IMR-90 (cell line): ENCODE measurements around the gene MYO10. TPM values are rescaled to one million over a fixed set of nuclear protein-coding genes. Genes with fewer than 3 reads are reported as not detected.

Experiments used
- ATAC-seq: fragments of 200-7000 bp; cut with Tn5 transposase; 2 replicates; pipeline ENCODE4 v1.9.1; 2020; ENCODE audit warnings: low read depth, mild to moderate bottlenecking, moderate library complexity
- BruUV-seq: library from RNA; stranded (reverse); fragments of 400-500 nt; replicated peaks from 2 replicates; lab custom pipeline; 2021; lab: Mats Ljungman, UMichigan
- CTCF ChIA-PET: fragments of 300-600 bp; formaldehyde crosslinking; extraction: SDS; loops from one replicate; lab custom pipeline; 2021; ENCODE audit warnings: antibody characterized with exemption; lab: Yijun Ruan, JAX
- POLR2A ChIA-PET: fragments of 300-600 bp; sonication (Branson Sonifier 250); formaldehyde crosslinking; loops from one replicate; lab custom pipeline; 2022; ENCODE audit warnings: antibody characterized with exemption; ENCODE audit not compliant: unreplicated experiment; lab: Charles Lee
- DNase-seq: peaks from one replicate; pipeline ENCODE4 v3.0.0; 2013
- H2AFZ ChIP-seq: replicated peaks from 2 replicates; pipeline ENCODE3; 2013; ENCODE audit warnings: low read length, mild to moderate bottlenecking; ENCODE audit not compliant: poor library complexity
- H2AK5ac ChIP-seq: 2 replicates; pipeline ENCODE4 v1.6.1; 2013; ENCODE audit warnings: low read depth, low read length, inconsistent platforms
- H2AK9ac ChIP-seq: replicated peaks from 2 replicates; pipeline ENCODE3; 2013; ENCODE audit warnings: mild to moderate bottlenecking, low read depth, low read length, moderate library complexity; ENCODE audit not compliant: poor library complexity
- H2BK120ac ChIP-seq: 2 replicates; pipeline ENCODE4 v1.6.1; 2013; ENCODE audit warnings: low read depth, low read length, inconsistent platforms
- H2BK15ac ChIP-seq: 3 replicates; pipeline ENCODE4 v1.6.1; 2013; ENCODE audit warnings: low read depth, low read length, inconsistent platforms
- H2BK20ac ChIP-seq: 2 replicates; pipeline ENCODE4 v1.6.1; 2013; ENCODE audit warnings: low read depth, mild to moderate bottlenecking, inconsistent platforms, low read length, moderate library complexity
- H2BK5ac ChIP-seq: 2 replicates; pipeline ENCODE4 v1.6.1; 2013; ENCODE audit warnings: mild to moderate bottlenecking, low read depth, low read length, inconsistent platforms; ENCODE audit not compliant: poor library complexity, severe bottlenecking
- H3K14ac ChIP-seq: replicated peaks from 2 replicates; pipeline ENCODE4 v1.6.1; 2013; ENCODE audit warnings: low read depth, low read length, inconsistent platforms
- H3K18ac ChIP-seq: 2 replicates; pipeline ENCODE4 v1.6.1; 2013; ENCODE audit warnings: low read depth, low read length, control low read depth
- H3K23ac ChIP-seq: 2 replicates; pipeline ENCODE4 v1.6.1; 2013; ENCODE audit warnings: low read depth, low read length, inconsistent platforms
- H3K27ac ChIP-seq: 2 replicates; pipeline ENCODE4 v1.5.1; 2013; ENCODE audit warnings: mild to moderate bottlenecking, control low read depth, low read length; ENCODE audit not compliant: insufficient read depth
- H3K27me3 ChIP-seq: 2 replicates; pipeline ENCODE4 v1.6.1; 2013; ENCODE audit warnings: low read length; ENCODE audit not compliant: control insufficient read depth, insufficient read depth
- H3K36me3 ChIP-seq: 2 replicates; pipeline ENCODE4 v1.6.1; 2013; ENCODE audit warnings: low read length, mixed read lengths; ENCODE audit not compliant: control insufficient read depth, insufficient read depth
- H3K4ac ChIP-seq: 2 replicates; pipeline ENCODE4 v1.6.1; 2013; ENCODE audit warnings: low read depth, low read length, inconsistent platforms
- H3K4me1 ChIP-seq: 2 replicates; pipeline ENCODE4 v1.6.1; 2013; ENCODE audit warnings: low read length, mixed read lengths; ENCODE audit not compliant: control insufficient read depth, insufficient read depth
- H3K4me2 ChIP-seq: 2 replicates; pipeline ENCODE4 v1.6.1; 2013; ENCODE audit warnings: low read depth, mild to moderate bottlenecking, control low read depth, low read length, moderate library complexity
- H3K4me3 ChIP-seq: 2 replicates; pipeline ENCODE4 v1.5.1; 2013; ENCODE audit warnings: low read depth, mild to moderate bottlenecking, control low read depth, low read length, moderate library complexity; ENCODE audit not compliant: insufficient read depth
- H3K56ac ChIP-seq: 2 replicates; pipeline ENCODE4 v1.6.1; 2013; ENCODE audit warnings: low read length, inconsistent platforms; ENCODE audit not compliant: insufficient read depth; ENCODE audit errors: extremely low read depth
- H3K79me1 ChIP-seq, 2 experiments: 2 replicates each; pipeline ENCODE4 v1.6.1; 2013; ENCODE audit warnings: low read length in 2 of 2, inconsistent platforms in 1 of 2, low read depth in 1 of 2
- H3K9ac ChIP-seq: 2 replicates; pipeline ENCODE4 v1.6.1; 2013; ENCODE audit warnings: low read depth, low read length, control low read depth
- H3K9me1 ChIP-seq: 2 replicates; pipeline ENCODE4 v1.6.1; 2013; ENCODE audit warnings: low read length, inconsistent platforms; ENCODE audit not compliant: insufficient read depth
- H3K9me3 ChIP-seq: 2 replicates; pipeline ENCODE4 v1.6.1; 2013; ENCODE audit warnings: low read length; ENCODE audit not compliant: control insufficient read depth, insufficient read depth
- H4K20me1 ChIP-seq: 2 replicates; pipeline ENCODE4 v1.6.1; 2013; ENCODE audit warnings: low read length, inconsistent platforms; ENCODE audit not compliant: insufficient read depth
- H4K5ac ChIP-seq: 2 replicates; pipeline ENCODE4 v1.6.1; 2013; ENCODE audit warnings: mild to moderate bottlenecking, low read depth, low read length, control low read depth
- H4K8ac ChIP-seq, 2 experiments: 2 replicates each; pipeline ENCODE4 v1.6.1; 2013; ENCODE audit warnings: low read depth in 2 of 2, low read length in 2 of 2, control low read depth in 1 of 2, inconsistent platforms in 1 of 2
- H4K91ac ChIP-seq: 2 replicates; pipeline ENCODE4 v1.6.1; 2013; ENCODE audit warnings: low read depth, low read length, inconsistent platforms; ENCODE audit not compliant: insufficient read depth
- MAZ ChIP-seq: IDR thresholded peaks from 2 replicates; pipeline ENCODE4 v1.6.1; 2012; ENCODE audit warnings: low read depth, mild to moderate bottlenecking, low read length, improper control_type of control experiment, moderate library complexity, borderline replicate concordance
- MXI1 ChIP-seq: IDR thresholded peaks from 2 replicates; pipeline ENCODE4 v1.6.1; 2012; ENCODE audit warnings: low read depth, mild to moderate bottlenecking, low read length, moderate library complexity, borderline replicate concordance
- NFE2L2 ChIP-seq: fragments of 150-350 bp; IDR thresholded peaks from 2 replicates; pipeline ENCODE4 v1.6.1; 2016; ENCODE audit warnings: low read depth, mild to moderate bottlenecking, low read length
- POLR2A ChIP-seq: IDR thresholded peaks from 2 replicates; pipeline ENCODE4 v1.6.1; 2012; ENCODE audit warnings: mild to moderate bottlenecking, low read depth, low read length
- RAD21 ChIP-seq: IDR thresholded peaks from 2 replicates; pipeline ENCODE4 v1.6.1; 2012; ENCODE audit warnings: low read length, improper control_type of control experiment
- WGBS, 2 experiments: methylation state at CpG; one replicate each; pipeline versions ENCODE4 v1.1.5 to v1.1.7; 2013; ENCODE audit warnings: missing lambda C conversion rate in 2 of 2; ENCODE audit not compliant: insufficient read length in 1 of 2; ENCODE audit errors: extremely low coverage in 2 of 2; 5-methylcytosine and 5-hydroxymethylcytosine counted together
- dilution Hi-C: fragments of 300-500 bp; cut with HindIII; formaldehyde crosslinking; loops from one replicate; pipeline ENCODE4 v1.14.3; 2018; ENCODE audit warnings: low sequenced_read_pairs; ENCODE audit not compliant: unreplicated experiment
- in situ Hi-C: fragments of 300-500 bp; cut with MboI; formaldehyde crosslinking; loops from 3 replicates; pipeline ENCODE4 v1.14.3; 2019; ENCODE audit warnings: low sequenced_read_pairs, inconsistent platforms, mixed read lengths
- intact Hi-C: fragments of 100-400 bp; cut with micrococcal nuclease; formaldehyde crosslinking; loops from 2 replicates; pipeline ENCODE4 v1.10.0; 2022
- polyA plus RNA-seq, 3 experiments: library from polyadenylated mRNA; depleted of rRNA; stranded (reverse); fragments of >200 nt; gene quantifications; 2 replicates each; pipeline ENCODE4 v1.2.3, GENCODE V29; 2012; ENCODE audit warnings: low replicate concordance in 1 of 3
- total RNA-seq: library from RNA; depleted of rRNA; stranded (reverse); fragments of >200 nt; gene quantifications from 2 replicates; pipeline ENCODE4 v1.2.3, GENCODE V29; 2012
- TF ChIP-seq, protein P1 (sequence below): fragments of 150-350 bp; IDR thresholded peaks from 2 replicates; pipeline ENCODE4 v1.6.1; 2016; ENCODE audit warnings: low read depth, mild to moderate bottlenecking, low read length, moderate library complexity, borderline replicate concordance
- TF ChIP-seq, protein P2 (sequence below): conservative IDR thresholded peaks from 2 replicates; pipeline ENCODE4 v1.5.1; 2012; ENCODE audit warnings: mild to moderate bottlenecking, low read depth, low read length, improper control_type of control experiment

The MYO10 gene
- total and polyA plus RNA-seq, 2 of the 4 experiments (the other 2 are of a cell fraction), result 39.9 to 115 TPM

DNA sequence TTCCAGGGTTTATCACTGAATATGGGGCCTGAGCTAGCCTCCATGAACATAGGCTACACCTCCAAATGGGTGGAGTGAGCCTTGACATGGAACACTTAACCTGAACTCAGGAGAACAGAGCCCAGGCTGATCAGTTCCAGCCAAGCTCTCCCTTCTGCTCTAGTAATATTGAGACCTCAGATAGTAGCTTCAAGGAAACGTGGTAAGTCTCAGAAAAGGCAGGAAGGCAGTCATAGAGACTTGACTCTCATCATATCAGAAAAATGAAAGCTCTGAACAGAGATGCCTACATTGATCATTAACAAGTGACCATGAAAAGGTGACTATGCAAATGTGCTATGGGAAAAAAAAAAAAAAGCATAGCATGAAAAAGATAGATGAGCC lies 40.5 kb upstream of the MYO10 start:
- H3K36me3 ChIP-seq, result no peaks in the 10 kb centered on the region
- H3K4me3 ChIP-seq, result no peak overlapping the region
- no peak overlapping the region for H3K4ac ChIP-seq
- intact Hi-C loops, result no loop called here
- H2AK5ac ChIP-seq, result no peak overlapping the region
- TF ChIP-seq NFE2L2, result no peak
- TF ChIP-seq, protein P1, sequence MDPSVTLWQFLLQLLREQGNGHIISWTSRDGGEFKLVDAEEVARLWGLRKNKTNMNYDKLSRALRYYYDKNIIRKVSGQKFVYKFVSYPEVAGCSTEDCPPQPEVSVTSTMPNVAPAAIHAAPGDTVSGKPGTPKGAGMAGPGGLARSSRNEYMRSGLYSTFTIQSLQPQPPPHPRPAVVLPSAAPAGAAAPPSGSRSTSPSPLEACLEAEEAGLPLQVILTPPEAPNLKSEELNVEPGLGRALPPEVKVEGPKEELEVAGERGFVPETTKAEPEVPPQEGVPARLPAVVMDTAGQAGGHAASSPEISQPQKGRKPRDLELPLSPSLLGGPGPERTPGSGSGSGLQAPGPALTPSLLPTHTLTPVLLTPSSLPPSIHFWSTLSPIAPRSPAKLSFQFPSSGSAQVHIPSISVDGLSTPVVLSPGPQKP, result no peak
- TF ChIP-seq POLR2A, result no peak
- no peak for TF ChIP-seq RAD21
- no peak for TF ChIP-seq MXI1
- no peak for TF ChIP-seq MAZ
- TF ChIP-seq, protein P2, sequence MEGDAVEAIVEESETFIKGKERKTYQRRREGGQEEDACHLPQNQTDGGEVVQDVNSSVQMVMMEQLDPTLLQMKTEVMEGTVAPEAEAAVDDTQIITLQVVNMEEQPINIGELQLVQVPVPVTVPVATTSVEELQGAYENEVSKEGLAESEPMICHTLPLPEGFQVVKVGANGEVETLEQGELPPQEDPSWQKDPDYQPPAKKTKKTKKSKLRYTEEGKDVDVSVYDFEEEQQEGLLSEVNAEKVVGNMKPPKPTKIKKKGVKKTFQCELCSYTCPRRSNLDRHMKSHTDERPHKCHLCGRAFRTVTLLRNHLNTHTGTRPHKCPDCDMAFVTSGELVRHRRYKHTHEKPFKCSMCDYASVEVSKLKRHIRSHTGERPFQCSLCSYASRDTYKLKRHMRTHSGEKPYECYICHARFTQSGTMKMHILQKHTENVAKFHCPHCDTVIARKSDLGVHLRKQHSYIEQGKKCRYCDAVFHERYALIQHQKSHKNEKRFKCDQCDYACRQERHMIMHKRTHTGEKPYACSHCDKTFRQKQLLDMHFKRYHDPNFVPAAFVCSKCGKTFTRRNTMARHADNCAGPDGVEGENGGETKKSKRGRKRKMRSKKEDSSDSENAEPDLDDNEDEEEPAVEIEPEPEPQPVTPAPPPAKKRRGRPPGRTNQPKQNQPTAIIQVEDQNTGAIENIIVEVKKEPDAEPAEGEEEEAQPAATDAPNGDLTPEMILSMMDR, result no peak
- no peak overlapping the region for H3K4me2 ChIP-seq
- CTCF ChIA-PET, result interaction anchor here (0.6 to 1.4 kb wide), 3 partner anchors 15 to 424 kb away, joined by 3 to 10 read pairs (median 4); no protein-coding TSS in a partner anchor
- no peaks in the 10 kb centered on the region for H3K9me1 ChIP-seq
- no peak overlapping the region for H2AFZ ChIP-seq
- WGBS, 2 experiments, result no CpG with 5 or more reads among the region's 1 CpG
- BruUV-seq, result no TSS peak
- no peak overlapping the region for H3K23ac ChIP-seq
- no peak overlapping the region for H3K9ac ChIP-seq
- POLR2A ChIA-PET, result no interaction called here
- H4K8ac ChIP-seq, result no peak overlapping the region
- no peak for DNase-seq
- no peak overlapping the region for H3K18ac ChIP-seq
- H3K56ac ChIP-seq, result no peak overlapping the region
- no peaks in the 10 kb centered on the region for H4K20me1 ChIP-seq
- no peak overlapping the region for H4K91ac ChIP-seq
- H4K5ac ChIP-seq, result no peak overlapping the region
- no peak overlapping the region for H3K14ac ChIP-seq
- H3K27ac ChIP-seq, result no peak overlapping the region
- H2BK15ac ChIP-seq, result no peak overlapping the region
- no peak overlapping the region for H2BK120ac ChIP-seq
- ATAC-seq, result no peak
- no peaks in the 10 kb centered on the region for H3K9me3 ChIP-seq
- H3K4me1 ChIP-seq, result no peaks in the 10 kb centered on the region
- no peak overlapping the region for H2BK5ac ChIP-seq
- H2AK9ac ChIP-seq, result no peak overlapping the region
- dilution Hi-C loops, result no loop called here
- in situ Hi-C loops, result no loop called here
- no peak overlapping the region for H2BK20ac ChIP-seq
- no peaks in the 10 kb centered on the region for H3K79me1 ChIP-seq
- no peaks in the 10 kb centered on the region for H3K27me3 ChIP-seq
